HEK293T (cell line): ENCODE data around the gene ERCC6L2.
A peak's percentile ranks its signal among the peaks of the same experiment; 100 is the strongest.

Experiments used
- CTCF ChIA-PET: fragments of 350-600 bp; formaldehyde crosslinking; extraction: SDS; loops from one replicate; lab custom pipeline; 2021; ENCODE audit warnings: antibody characterized with exemption, inconsistent platforms; lab: Yijun Ruan, JAX
- POLR2A ChIA-PET: fragments of 350-600 bp; formaldehyde crosslinking; extraction: SDS; loops from one replicate; lab custom pipeline; 2020; ENCODE audit warnings: antibody characterized with exemption, inconsistent platforms; lab: Yijun Ruan, JAX
- DNase-seq: peaks from one replicate; pipeline ENCODE4 v3.0.0; 2012; ENCODE audit warnings: mixed read lengths; ENCODE audit errors: extremely low spot score
- ARNT ChIP-seq: fragments of 450-650 bp; IDR thresholded peaks from 2 replicates; pipeline ENCODE4 v1.6.1; 2017; ENCODE audit warnings: mild to moderate bottlenecking
- BHLHE40 ChIP-seq: fragments of 450-650 bp; IDR thresholded peaks from 2 replicates; pipeline ENCODE4 v1.6.1; 2016; ENCODE audit warnings: mild to moderate bottlenecking, moderate library complexity, borderline replicate concordance
- CTBP1 ChIP-seq: fragments of 450-650 bp; IDR thresholded peaks from 2 replicates; pipeline ENCODE4 v1.6.1; 2016; ENCODE audit warnings: borderline replicate concordance
- ELF4 ChIP-seq: fragments of 450-650 bp; IDR thresholded peaks from 2 replicates; pipeline ENCODE4 v1.6.1; 2017; ENCODE audit warnings: antibody characterized with exemption
- FOXA1 ChIP-seq: fragments of 450-650 bp; IDR thresholded peaks from 2 replicates; pipeline ENCODE4 v1.6.1; 2016; ENCODE audit warnings: mild to moderate bottlenecking
- FOXK2 ChIP-seq: fragments of 450-650 bp; IDR thresholded peaks from 2 replicates; pipeline ENCODE4 v1.6.1; 2016; ENCODE audit warnings: mild to moderate bottlenecking
- FOXM1 ChIP-seq: fragments of 450-650 bp; IDR thresholded peaks from 2 replicates; pipeline ENCODE4 v1.6.1; 2017; ENCODE audit warnings: mild to moderate bottlenecking, borderline replicate concordance
- HDGF ChIP-seq: fragments of 450-650 bp; IDR thresholded peaks from 2 replicates; pipeline ENCODE4 v1.6.1; 2017; ENCODE audit warnings: antibody characterized with exemption, borderline replicate concordance
- L3MBTL2 ChIP-seq: fragments of 450-650 bp; conservative IDR thresholded peaks from 2 replicates; pipeline ENCODE4 v1.6.1; 2016; ENCODE audit warnings: mild to moderate bottlenecking
- LEF1 ChIP-seq: fragments of 450-650 bp; IDR thresholded peaks from 2 replicates; pipeline ENCODE4 v1.6.1; 2017; ENCODE audit warnings: mild to moderate bottlenecking, borderline replicate concordance
- NFRKB ChIP-seq: fragments of 450-650 bp; IDR thresholded peaks from 2 replicates; pipeline ENCODE4 v1.6.1; 2016; ENCODE audit warnings: mild to moderate bottlenecking, moderate library complexity
- SP1 ChIP-seq: fragments of 450-650 bp; IDR thresholded peaks from 2 replicates; pipeline ENCODE4 v1.6.1; 2017
- SUZ12 ChIP-seq: fragments of 450-650 bp; IDR thresholded peaks from 2 replicates; pipeline ENCODE4 v1.6.1; 2016; ENCODE audit warnings: mild to moderate bottlenecking
- TARDBP ChIP-seq: fragments of 450-650 bp; IDR thresholded peaks from 2 replicates; pipeline ENCODE4 v1.6.1; 2016
- ZNF384 ChIP-seq: fragments of 450-650 bp; IDR thresholded peaks from 2 replicates; pipeline ENCODE4 v1.6.1; 2016
- TF ChIP-seq, protein P1 (sequence below): fragments of 450-650 bp; IDR thresholded peaks from 2 replicates; pipeline ENCODE4 v1.6.1; 2016

The ERCC6L2 gene

DNA sequence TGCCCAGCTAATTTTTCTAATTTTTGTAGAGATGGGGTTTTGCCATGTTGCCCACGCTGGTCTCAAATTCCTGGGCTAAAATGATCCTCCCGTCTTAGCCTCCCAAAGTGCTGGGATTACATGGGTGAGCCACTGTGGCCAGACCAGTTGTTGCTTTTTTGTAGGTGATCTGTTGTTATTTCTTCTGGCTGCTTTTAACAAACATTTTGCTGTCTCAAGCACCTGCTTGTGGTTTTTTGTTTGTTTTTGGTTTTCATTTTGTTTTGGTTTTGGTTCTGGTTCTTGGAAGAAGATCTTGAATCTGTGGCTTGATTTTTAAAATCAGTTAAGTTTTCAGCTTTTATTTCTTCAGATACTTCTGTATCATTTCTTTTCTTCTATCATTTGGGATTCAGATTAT is 21.1 kb downstream of the ERCC6L2 start:
- DNase-seq, result no peak
- POLR2A ChIA-PET, result no interaction called here

DNA sequence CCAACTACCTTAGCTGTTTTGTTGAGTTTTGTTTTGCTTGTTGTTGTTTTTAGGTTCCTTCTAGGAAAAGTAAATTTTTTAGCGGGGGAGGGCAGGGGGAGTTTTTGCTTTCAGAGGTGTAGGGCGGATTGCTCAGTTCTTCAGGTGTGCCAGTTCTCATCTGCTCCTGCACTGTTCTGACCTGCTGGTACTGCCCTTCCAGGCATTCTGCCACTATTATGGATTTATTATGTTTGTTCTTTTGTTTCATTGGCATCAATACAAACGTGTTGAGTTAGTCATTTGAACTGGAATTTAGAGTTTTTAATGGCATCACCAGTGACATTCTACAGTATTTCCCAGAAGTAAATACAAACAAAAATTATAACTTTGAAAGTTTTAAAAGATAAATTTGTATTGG is 26.0 kb downstream of the ERCC6L2 start:
- CTCF ChIA-PET, result no interaction called here
- POLR2A ChIA-PET, result no interaction called here

More for the DNA sequence above, 21.1 kb downstream of the ERCC6L2 start:
- CTCF ChIA-PET, result no interaction called here
- no peak for TF ChIP-seq LEF1
- no peak for TF ChIP-seq SUZ12
- no peak for TF ChIP-seq HDGF
- TF ChIP-seq TARDBP, result no peak
- TF ChIP-seq ELF4, result no peak
- no peak for TF ChIP-seq ZNF384
- no peak for TF ChIP-seq BHLHE40
- TF ChIP-seq NFRKB, result no peak
- no peak for TF ChIP-seq ARNT
- no peak for TF ChIP-seq SP1
- no peak for TF ChIP-seq CTBP1

DNA sequence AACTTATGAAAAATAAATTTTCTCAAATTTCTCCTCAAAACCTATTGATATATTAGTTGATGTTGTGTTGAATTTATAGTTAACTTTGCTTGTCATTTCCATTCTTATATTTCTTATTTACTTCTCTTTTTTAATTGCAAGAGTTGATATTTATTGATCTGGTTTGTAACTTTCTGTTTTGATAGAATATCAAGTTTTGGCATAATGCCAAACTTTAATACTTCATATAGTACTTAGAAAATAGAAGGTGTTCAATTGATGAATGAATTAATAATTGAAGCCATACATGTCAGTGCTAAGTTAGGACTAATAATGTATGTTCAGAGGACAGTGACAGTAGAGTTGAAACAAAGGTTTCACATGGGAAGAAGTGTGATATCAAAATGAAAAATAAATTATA is 27.9 kb downstream of the ERCC6L2 start:
- CTCF ChIA-PET, result no interaction called here
- no peak for DNase-seq
- TF ChIP-seq L3MBTL2, result no peak
- no peak for TF ChIP-seq BHLHE40
- no peak for TF ChIP-seq TARDBP
- TF ChIP-seq FOXK2, result no peak
- TF ChIP-seq, protein P1, sequence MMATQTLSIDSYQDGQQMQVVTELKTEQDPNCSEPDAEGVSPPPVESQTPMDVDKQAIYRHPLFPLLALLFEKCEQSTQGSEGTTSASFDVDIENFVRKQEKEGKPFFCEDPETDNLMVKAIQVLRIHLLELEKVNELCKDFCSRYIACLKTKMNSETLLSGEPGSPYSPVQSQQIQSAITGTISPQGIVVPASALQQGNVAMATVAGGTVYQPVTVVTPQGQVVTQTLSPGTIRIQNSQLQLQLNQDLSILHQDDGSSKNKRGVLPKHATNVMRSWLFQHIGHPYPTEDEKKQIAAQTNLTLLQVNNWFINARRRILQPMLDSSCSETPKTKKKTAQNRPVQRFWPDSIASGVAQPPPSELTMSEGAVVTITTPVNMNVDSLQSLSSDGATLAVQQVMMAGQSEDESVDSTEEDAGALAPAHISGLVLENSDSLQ, result no peak
- TF ChIP-seq ELF4, result no peak
- TF ChIP-seq SUZ12, result no peak
- no peak for TF ChIP-seq ARNT
- TF ChIP-seq ZNF384, result no peak
- no peak for TF ChIP-seq HDGF
- no peak for TF ChIP-seq CTBP1
- no peak for TF ChIP-seq FOXM1
- POLR2A ChIA-PET, result no interaction called here

More for the DNA sequence above, 26.0 kb downstream of the ERCC6L2 start:
- TF ChIP-seq HDGF (no peak), FOXM1 (no peak), FOXK2 (no peak), LEF1 (no peak), TARDBP (no peak), SP1 (no peak), L3MBTL2 (no peak), CTBP1 (no peak), FOXA1 (no peak), ELF4 (no peak), NFRKB (no peak), SUZ12 (no peak), BHLHE40 (no peak)
- TF ChIP-seq, protein P1, result no peak
- no peak for DNase-seq

DNA sequence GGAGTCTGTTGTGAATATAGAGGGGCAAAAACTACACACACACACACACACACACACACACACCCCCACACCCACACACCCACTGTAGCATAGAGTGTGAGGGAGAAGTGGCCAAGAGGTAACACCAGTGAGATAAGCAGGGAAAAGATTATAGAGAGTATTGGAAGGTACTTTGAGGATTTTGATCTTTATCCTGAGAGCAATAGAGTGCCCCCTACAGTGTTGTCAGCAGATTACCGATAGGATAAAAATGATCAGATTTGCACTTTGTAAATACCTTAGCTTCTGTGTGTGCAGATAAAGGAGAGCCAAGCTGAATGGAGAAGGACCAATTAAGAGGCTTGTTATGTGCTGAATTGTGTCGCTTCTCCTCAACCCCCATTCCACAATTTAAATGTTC is 32.3 kb downstream of the ERCC6L2 start:
- ChIA-PET POLR2A (interaction anchor here (1.5 kb wide), 1 partner anchor 33 kb away, joined by 4 read pairs; the partner anchor contains the start of gene ERCC6L2), CTCF (interaction anchor here (0.7 kb wide), 1 partner anchor 1993 kb away, joined by 5 read pairs; no protein-coding TSS in a partner anchor)
- DNase-seq, result peak; percentile 11
- TF ChIP-seq L3MBTL2, result no peak
- no peak for TF ChIP-seq ELF4
- TF ChIP-seq FOXA1, result no peak
- TF ChIP-seq LEF1, result no peak
- TF ChIP-seq SP1, result no peak
- TF ChIP-seq ZNF384, result no peak
- TF ChIP-seq, protein P1, result no peak
- TF ChIP-seq NFRKB, result no peak
- no peak for TF ChIP-seq SUZ12
- TF ChIP-seq FOXK2, result no peak
- no peak for TF ChIP-seq ARNT
- TF ChIP-seq TARDBP, result no peak
- TF ChIP-seq FOXM1, result no peak
- TF ChIP-seq BHLHE40, result no peak
- no peak for TF ChIP-seq CTBP1
- no peak for TF ChIP-seq HDGF

DNA sequence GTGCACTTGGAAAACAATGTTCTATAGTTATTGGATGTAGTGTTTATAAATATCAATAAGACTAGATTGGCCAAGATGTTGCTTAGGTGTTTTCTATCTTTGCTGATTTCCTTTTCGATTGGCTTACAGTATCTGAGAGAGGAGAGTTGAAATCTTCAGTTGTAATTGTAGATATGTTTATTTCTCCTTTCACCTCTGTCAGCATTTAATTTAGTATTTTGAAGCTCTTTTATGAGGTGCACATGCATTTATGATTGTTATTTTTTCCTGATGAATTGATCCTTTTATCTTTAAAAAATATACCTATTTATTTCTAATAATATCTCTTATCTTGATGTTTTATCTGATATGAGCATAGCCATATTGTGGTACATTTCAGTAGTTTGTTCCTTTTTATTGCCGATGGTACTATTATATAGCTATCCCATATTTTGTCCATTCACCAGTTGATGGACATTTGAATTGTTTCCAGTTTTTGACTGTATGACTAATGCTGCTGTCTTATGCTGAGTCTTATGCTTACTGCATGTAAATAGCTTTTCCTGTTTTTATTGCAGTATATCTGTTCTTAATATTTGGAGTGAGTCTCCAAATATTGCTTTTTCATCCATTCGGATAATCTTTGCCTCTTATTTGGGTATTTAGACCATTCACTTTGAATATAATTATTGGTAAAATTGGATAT is 34.7 kb downstream of the ERCC6L2 start:
- TF ChIP-seq TARDBP, result no peak
- no peak for TF ChIP-seq FOXM1
- no peak for TF ChIP-seq NFRKB
- TF ChIP-seq SUZ12, result no peak
- no peak for TF ChIP-seq FOXK2
- no peak for TF ChIP-seq HDGF
- ChIA-PET POLR2A (interaction anchor here (1.3 kb wide), 1 partner anchor 36 kb away, joined by 3 read pairs; no protein-coding TSS in a partner anchor), CTCF (interaction anchor here (0.7 kb wide), 1 partner anchor 30 kb away, joined by 3 read pairs; no protein-coding TSS in a partner anchor)
- DNase-seq, result no peak
